Activated CD4-positive, alpha-beta T cell treated with anti-CD3 and anti-CD28 coated beads, Interleukin-2, amount 10 ng/mL, durations not matched to agents 7 days and 5 days (primary cell): ENCODE measurements around the gene SPAG17. TPM values are rescaled to one million over a fixed set of nuclear protein-coding genes. Genes with fewer than 3 reads are reported as not detected.

Experiments used
- CTCF ChIA-PET: fragments of 350-600 bp; sonication (Branson Sonifier 250); formaldehyde crosslinking; loops from one replicate; lab custom pipeline; 2021; ENCODE audit warnings: antibody characterized with exemption; lab: Charles Lee
- POLR2A ChIA-PET: fragments of 350-600 bp; sonication (Branson Sonifier 250); formaldehyde crosslinking; loops from one replicate; lab custom pipeline; 2021; ENCODE audit warnings: antibody characterized with exemption; lab: Charles Lee
- DNase-seq: peaks from one replicate; pipeline ENCODE4 v3.0.0-alpha.2; 2020
- H3K27ac Mint-ChIP-seq: one replicate; pipeline ENCODE4 v1.8.0; 2021; ENCODE audit warnings: mild to moderate bottlenecking, moderate library complexity, mixed read lengths
- H3K27me3 Mint-ChIP-seq: one replicate; pipeline ENCODE4 v1.8.0; 2021; ENCODE audit warnings: mixed read lengths
- H3K36me3 Mint-ChIP-seq: one replicate; pipeline ENCODE4 v1.8.0; 2021; ENCODE audit warnings: low read depth, mixed read lengths
- H3K4me1 Mint-ChIP-seq: one replicate; pipeline ENCODE4 v1.8.0; 2021; ENCODE audit warnings: mixed read lengths
- H3K4me3 Mint-ChIP-seq: one replicate; pipeline ENCODE4 v1.8.0; 2021; ENCODE audit warnings: mild to moderate bottlenecking, moderate library complexity, mixed read lengths
- H3K9me3 Mint-ChIP-seq: one replicate; pipeline ENCODE4 v1.8.0; 2021; ENCODE audit warnings: mixed read lengths
- total RNA-seq, 2 experiments: library from RNA; stranded (reverse); gene quantifications; one replicate each; pipeline ENCODE4 v1.2.3, GENCODE V29; 2021

The SPAG17 gene
- total RNA-seq, 2 experiments from 2014 or later = not detected

- no peaks in the 10 kb centered on the region for H3K4me1 Mint-ChIP-seq
Observed at GRCh38 chr1:118021668-118022067, 163.4 kb downstream of the SPAG17 start.

GRCh38 chr1:118018060-118018459 lies 167.0 kb downstream of the SPAG17 start:
- H3K27ac Mint-ChIP-seq = no peak overlapping the region
- CTCF ChIA-PET = no interaction called here
- H3K36me3 Mint-ChIP-seq = no peaks in the 10 kb centered on the region
- peaks cover 12% of the 10 kb centered on the region for H3K27me3 Mint-ChIP-seq
- H3K4me3 Mint-ChIP-seq = no peak overlapping the region
- POLR2A ChIA-PET = no interaction called here
- no peaks in the 10 kb centered on the region for H3K9me3 Mint-ChIP-seq
- DNase-seq = no peak
- H3K4me1 Mint-ChIP-seq = no peaks in the 10 kb centered on the region

More at GRCh38 chr1:118021668-118022067, 163.4 kb downstream of the SPAG17 start:
- Mint-ChIP-seq H3K36me3 (no peaks in the 10 kb centered on the region), H3K9me3 (no peaks in the 10 kb centered on the region), H3K27ac (no peak overlapping the region), H3K27me3 (peaks cover 12% of the 10 kb centered on the region), H3K4me3 (no peak overlapping the region)
- ChIA-PET CTCF (no interaction called here), POLR2A (no interaction called here)
- DNase-seq = no peak

DNA sequence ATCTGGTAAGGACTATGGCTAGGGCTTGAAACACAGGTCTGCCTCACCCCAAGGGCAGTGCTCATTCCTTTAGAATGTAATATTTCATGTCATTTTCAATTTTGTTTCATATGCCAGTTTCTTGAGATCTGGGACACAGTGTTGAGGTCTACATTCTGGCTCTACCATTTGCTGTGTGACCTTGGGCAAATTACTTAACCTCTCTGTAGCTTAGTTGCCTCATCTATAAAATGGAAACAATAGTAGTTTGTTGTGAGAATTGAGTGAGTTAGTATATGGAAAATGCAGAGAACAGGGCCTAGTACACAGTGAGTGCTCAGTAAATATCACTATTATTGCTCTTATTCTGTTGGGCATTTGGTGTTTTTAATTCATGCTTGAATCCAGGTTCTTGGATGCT lies 171.1 kb downstream of the SPAG17 start:
- H3K27ac Mint-ChIP-seq = no peak overlapping the region
- DNase-seq = no peak
- no peaks in the 10 kb centered on the region for H3K4me1 Mint-ChIP-seq
- CTCF ChIA-PET = no interaction called here
- no peaks in the 10 kb centered on the region for H3K9me3 Mint-ChIP-seq
- peaks cover 10% of the 10 kb centered on the region for H3K27me3 Mint-ChIP-seq
- H3K4me3 Mint-ChIP-seq = no peak overlapping the region
- no peaks in the 10 kb centered on the region for H3K36me3 Mint-ChIP-seq
- POLR2A ChIA-PET = no interaction called here

GRCh38 chr1:118013336-118013735 lies 171.7 kb downstream of the SPAG17 start:
- Mint-ChIP-seq H3K27ac (no peak overlapping the region), H3K4me3 (no peak overlapping the region), H3K27me3 (peaks cover 10% of the 10 kb centered on the region), H3K4me1 (no peaks in the 10 kb centered on the region), H3K9me3 (no peaks in the 10 kb centered on the region), H3K36me3 (no peaks in the 10 kb centered on the region)
- CTCF ChIA-PET = no interaction called here
- DNase-seq = no peak
- POLR2A ChIA-PET = no interaction called here

GRCh38 chr1:118012515-118013124 lies 172.4 kb downstream of the SPAG17 start:
- Mint-ChIP-seq H3K9me3 (no peaks in the 10 kb centered on the region), H3K4me1 (no peaks in the 10 kb centered on the region), H3K27me3 (peaks cover 8% of the 10 kb centered on the region), H3K4me3 (no peak overlapping the region), H3K27ac (no peak overlapping the region), H3K36me3 (no peaks in the 10 kb centered on the region)
- ChIA-PET POLR2A (no interaction called here), CTCF (no interaction called here)
- no peak for DNase-seq

DNA sequence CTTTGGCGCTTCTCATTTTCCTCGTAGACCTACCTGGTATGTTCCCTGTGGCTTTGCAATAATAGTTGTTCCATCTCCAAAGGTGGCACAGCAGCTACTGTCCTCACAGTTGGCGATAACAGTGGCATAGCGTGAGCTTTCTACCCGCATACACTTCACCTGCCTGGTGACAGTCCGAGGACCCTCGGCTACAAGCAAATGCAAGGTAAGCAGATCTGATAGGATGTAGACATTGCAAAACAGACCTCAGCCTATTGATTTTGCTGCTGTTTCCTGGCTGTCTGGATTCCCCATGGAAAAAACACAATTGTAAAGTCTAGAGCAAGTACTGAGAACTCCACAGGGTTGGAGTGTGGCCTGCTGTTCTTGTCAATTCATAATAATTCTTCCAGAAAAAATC lies 177.0 kb downstream of the SPAG17 start:
- POLR2A ChIA-PET = no interaction called here

GRCh38 chr1:118007391-118007790 lies 177.6 kb downstream of the SPAG17 start:
- ChIA-PET CTCF (no interaction called here), POLR2A (no interaction called here)
- Mint-ChIP-seq H3K9me3 (no peaks in the 10 kb centered on the region), H3K27ac (no peak overlapping the region), H3K27me3 (peaks cover 2% of the 10 kb centered on the region), H3K4me1 (no peaks in the 10 kb centered on the region), H3K4me3 (no peak overlapping the region), H3K36me3 (no peaks in the 10 kb centered on the region)
- no peak for DNase-seq

More for the DNA sequence above, 177.0 kb downstream of the SPAG17 start:
- no peak overlapping the region for H3K4me3 Mint-ChIP-seq
- no peak for DNase-seq
- no peaks in the 10 kb centered on the region for H3K4me1 Mint-ChIP-seq
- CTCF ChIA-PET = no interaction called here
- no peaks in the 10 kb centered on the region for H3K27me3 Mint-ChIP-seq
- no peak overlapping the region for H3K27ac Mint-ChIP-seq
- H3K36me3 Mint-ChIP-seq = no peaks in the 10 kb centered on the region
- H3K9me3 Mint-ChIP-seq = no peaks in the 10 kb centered on the region

- ChIA-PET POLR2A (no interaction called here), CTCF (no interaction called here)
- Mint-ChIP-seq H3K27me3 (peaks cover 10% of the 10 kb centered on the region), H3K9me3 (no peaks in the 10 kb centered on the region), H3K4me1 (no peaks in the 10 kb centered on the region), H3K27ac (no peak overlapping the region), H3K4me3 (no peak overlapping the region), H3K36me3 (no peaks in the 10 kb centered on the region)
- DNase-seq = no peak
Observed at GRCh38 chr1:118004312-118004711, 180.7 kb downstream of the SPAG17 start.

GRCh38 chr1:117985973-117986372 lies 199.1 kb downstream of the SPAG17 start:
- ChIA-PET POLR2A (no interaction called here), CTCF (no interaction called here)
- no peak overlapping the region for H3K4me3 Mint-ChIP-seq
- H3K27ac Mint-ChIP-seq = no peak overlapping the region
- peaks cover 7% of the 10 kb centered on the region for H3K27me3 Mint-ChIP-seq
- no peak for DNase-seq
- no peaks in the 10 kb centered on the region for H3K36me3 Mint-ChIP-seq
- no peaks in the 10 kb centered on the region for H3K4me1 Mint-ChIP-seq
- H3K9me3 Mint-ChIP-seq = no peaks in the 10 kb centered on the region

GRCh38 chr1:117985239-117985638 lies 199.8 kb downstream of the SPAG17 start:
- ChIA-PET POLR2A (no interaction called here), CTCF (no interaction called here)
- no peak overlapping the region for H3K27ac Mint-ChIP-seq
- no peaks in the 10 kb centered on the region for H3K4me1 Mint-ChIP-seq
- DNase-seq = no peak
- no peaks in the 10 kb centered on the region for H3K9me3 Mint-ChIP-seq
- peaks cover 7% of the 10 kb centered on the region for H3K27me3 Mint-ChIP-seq
- no peaks in the 10 kb centered on the region for H3K36me3 Mint-ChIP-seq
- H3K4me3 Mint-ChIP-seq = no peak overlapping the region

DNA sequence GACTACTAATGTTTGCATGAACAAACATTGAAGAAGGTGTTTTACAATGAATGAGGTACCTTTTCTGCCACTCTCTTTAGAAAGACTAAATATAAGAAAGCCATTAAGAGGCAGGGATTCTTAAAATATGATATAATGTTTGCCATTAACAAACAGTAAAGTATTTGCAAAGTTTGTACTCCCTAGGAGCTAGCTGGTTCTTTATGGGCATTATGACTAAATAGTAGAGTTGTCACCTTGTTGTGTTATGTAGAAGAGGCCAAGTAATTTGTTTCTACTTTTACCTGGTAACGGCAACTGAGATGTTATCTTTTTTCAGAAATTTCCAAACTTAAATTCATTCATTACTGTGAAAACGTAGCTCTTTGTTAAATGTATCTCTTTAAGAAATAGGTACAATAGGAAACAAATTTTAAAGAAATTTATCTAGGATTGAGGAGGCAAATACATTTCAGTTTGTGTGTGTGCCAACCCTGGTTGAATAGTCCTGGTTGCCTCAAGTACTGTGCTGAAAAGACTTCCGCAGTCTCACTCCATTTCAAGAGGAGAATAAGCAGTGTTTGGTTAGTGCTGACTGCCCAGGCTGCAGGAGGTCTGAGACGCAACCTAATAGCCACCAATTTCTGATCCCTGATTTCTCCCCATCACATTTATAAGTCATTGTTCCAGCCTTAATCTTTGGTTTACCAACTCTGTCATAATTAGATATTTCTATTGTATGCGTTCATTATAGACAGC lies 203.4 kb downstream of the SPAG17 start:
- peaks cover 5% of the 10 kb centered on the region for H3K27me3 Mint-ChIP-seq
- ChIA-PET CTCF (no interaction called here), POLR2A (no interaction called here)
- no peaks in the 10 kb centered on the region for H3K9me3 Mint-ChIP-seq
- no peaks in the 10 kb centered on the region for H3K36me3 Mint-ChIP-seq
- H3K4me3 Mint-ChIP-seq = no peak overlapping the region
- H3K27ac Mint-ChIP-seq = no peak overlapping the region
- no peak for DNase-seq
- H3K4me1 Mint-ChIP-seq = no peaks in the 10 kb centered on the region

GRCh38 chr1:117976381-117976780 lies 208.6 kb downstream of the SPAG17 start:
- POLR2A ChIA-PET = interaction anchor here (0.6 kb wide), 1 partner anchor 44 kb away, joined by 3 read pairs; no protein-coding TSS in a partner anchor
- no peak for DNase-seq
- H3K4me1 Mint-ChIP-seq = no peaks in the 10 kb centered on the region
- CTCF ChIA-PET = no interaction called here
- no peaks in the 10 kb centered on the region for H3K36me3 Mint-ChIP-seq
- H3K9me3 Mint-ChIP-seq = no peaks in the 10 kb centered on the region
- no peak overlapping the region for H3K27ac Mint-ChIP-seq
- peaks cover 4% of the 10 kb centered on the region for H3K27me3 Mint-ChIP-seq
- H3K4me3 Mint-ChIP-seq = no peak overlapping the region

GRCh38 chr1:117971777-117972176 lies 213.3 kb downstream of the SPAG17 start:
- H3K27ac Mint-ChIP-seq = no peak overlapping the region
- H3K9me3 Mint-ChIP-seq = no peaks in the 10 kb centered on the region
- ChIA-PET POLR2A (no interaction called here), CTCF (no interaction called here)
- H3K4me3 Mint-ChIP-seq = no peak overlapping the region
- no peaks in the 10 kb centered on the region for H3K36me3 Mint-ChIP-seq
- H3K4me1 Mint-ChIP-seq = no peaks in the 10 kb centered on the region
- no peak for DNase-seq
- H3K27me3 Mint-ChIP-seq = peaks cover 4% of the 10 kb centered on the region
